Activated T-cell treated with anti-CD3 and anti-CD28 coated beads, Interleukin-2, amount 50 U/mL, for 1 hour (primary cell): Measurements from ENCODE around the gene CYB5R3.

Experiments
- DNase-seq: peaks from one replicate; pipeline ENCODE4 v3.0.0-alpha.2; 2020

CYB5R3 gene

GRCh38 chr22:42644422-42645340 lies 4.5 kb downstream of the CYB5R3 start:
- no peak for DNase-seq

- no peak for DNase-seq
Measured at GRCh38 chr22:42643634-42644421, 5.4 kb downstream of the CYB5R3 start.

- DNase-seq, result no peak
Measured at GRCh38 chr22:42642806-42643633, 6.2 kb downstream of the CYB5R3 start.

- DNase-seq, result no peak
Measured at GRCh38 chr22:42641801-42642413, 7.3 kb downstream of the CYB5R3 start.

GRCh38 chr22:42639541-42640241 lies 9.5 kb downstream of the CYB5R3 start:
- DNase-seq, result no peak

GRCh38 chr22:42637555-42637954 lies 11.6 kb downstream of the CYB5R3 start:
- DNase-seq, result no peak

- DNase-seq, result no peak
Measured at GRCh38 chr22:42636506-42636905, 12.7 kb downstream of the CYB5R3 start.

GRCh38 chr22:42635531-42635930 lies 13.7 kb downstream of the CYB5R3 start:
- no peak for DNase-seq

GRCh38 chr22:42633013-42633412 lies 16.2 kb downstream of the CYB5R3 start:
- no peak for DNase-seq

GRCh38 chr22:42632096-42632495 lies 17.1 kb downstream of the CYB5R3 start:
- DNase-seq, result no peak

- DNase-seq, result no peak
Measured at GRCh38 chr22:42630901-42631602, 18.1 kb downstream of the CYB5R3 start.

- DNase-seq, result no peak
Measured at GRCh38 chr22:42630211-42630610, 19.0 kb downstream of the CYB5R3 start.

- no peak for DNase-seq
Measured at GRCh38 chr22:42627981-42628380, 21.2 kb downstream of the CYB5R3 start.

GRCh38 chr22:42626951-42627625 lies 22.1 kb downstream of the CYB5R3 start:
- no peak for DNase-seq

- DNase-seq, result no peak
Measured at GRCh38 chr22:42626431-42626830, 22.8 kb downstream of the CYB5R3 start.

GRCh38 chr22:42625416-42625815 lies 23.8 kb downstream of the CYB5R3 start:
- no peak for DNase-seq

GRCh38 chr22:42624551-42625106 lies 24.6 kb downstream of the CYB5R3 start:
- DNase-seq, result no peak

GRCh38 chr22:42623756-42624441 lies 25.3 kb downstream of the CYB5R3 start:
- DNase-seq, result no peak

- no peak for DNase-seq
Measured at GRCh38 chr22:42623301-42623751, 25.9 kb downstream of the CYB5R3 start.
